GM19452 (cell line): ENCODE results near the gene MMD2.

Experiments
- ATAC-seq: cut with Tn5 transposase; IDR thresholded peaks from one replicate; pipeline ENCODE4 v1.9.1; 2021; ENCODE audit not compliant: unreplicated experiment

The MMD2 gene

DNA sequence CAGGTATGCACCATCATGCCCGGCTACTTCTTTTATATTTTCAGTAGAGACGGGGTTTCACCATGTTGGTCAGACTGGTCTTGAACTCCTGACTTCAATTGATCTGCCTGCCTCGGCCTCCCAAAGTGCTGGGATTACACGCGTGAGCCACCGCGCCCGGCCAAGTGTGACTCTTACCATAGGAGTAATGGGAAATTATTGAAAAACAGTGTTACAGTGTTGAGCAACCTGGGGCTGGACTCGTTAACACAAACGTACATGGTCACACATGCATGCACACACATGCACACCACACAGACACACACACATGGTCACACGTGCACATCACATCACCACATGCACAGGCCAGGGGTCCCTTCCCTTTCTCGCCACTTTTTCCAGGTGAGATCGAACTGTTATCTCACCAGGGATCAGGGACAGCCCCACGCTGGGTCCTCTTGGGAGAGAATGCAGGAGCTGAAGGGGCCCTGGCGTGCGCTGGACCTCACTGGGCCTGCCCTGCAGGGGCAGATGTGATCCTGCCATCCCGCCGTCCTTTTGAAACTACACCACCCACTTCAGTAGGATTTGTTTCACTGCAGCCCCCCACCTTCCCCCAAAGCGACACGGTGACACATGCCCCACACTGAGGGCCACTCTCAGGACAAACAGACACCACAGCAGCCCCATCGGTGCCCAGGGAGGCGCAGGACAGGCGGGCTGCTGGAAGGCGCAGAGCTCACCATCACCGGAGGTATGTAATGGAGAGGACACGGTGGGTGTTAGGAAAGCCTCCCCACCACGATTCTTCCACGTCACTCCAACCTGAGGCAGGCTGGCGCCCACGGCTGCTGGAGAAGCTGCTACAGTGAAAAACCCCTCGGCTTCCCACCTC lies 85.7 kb downstream of the MMD2 start:
- no peak for ATAC-seq

DNA sequence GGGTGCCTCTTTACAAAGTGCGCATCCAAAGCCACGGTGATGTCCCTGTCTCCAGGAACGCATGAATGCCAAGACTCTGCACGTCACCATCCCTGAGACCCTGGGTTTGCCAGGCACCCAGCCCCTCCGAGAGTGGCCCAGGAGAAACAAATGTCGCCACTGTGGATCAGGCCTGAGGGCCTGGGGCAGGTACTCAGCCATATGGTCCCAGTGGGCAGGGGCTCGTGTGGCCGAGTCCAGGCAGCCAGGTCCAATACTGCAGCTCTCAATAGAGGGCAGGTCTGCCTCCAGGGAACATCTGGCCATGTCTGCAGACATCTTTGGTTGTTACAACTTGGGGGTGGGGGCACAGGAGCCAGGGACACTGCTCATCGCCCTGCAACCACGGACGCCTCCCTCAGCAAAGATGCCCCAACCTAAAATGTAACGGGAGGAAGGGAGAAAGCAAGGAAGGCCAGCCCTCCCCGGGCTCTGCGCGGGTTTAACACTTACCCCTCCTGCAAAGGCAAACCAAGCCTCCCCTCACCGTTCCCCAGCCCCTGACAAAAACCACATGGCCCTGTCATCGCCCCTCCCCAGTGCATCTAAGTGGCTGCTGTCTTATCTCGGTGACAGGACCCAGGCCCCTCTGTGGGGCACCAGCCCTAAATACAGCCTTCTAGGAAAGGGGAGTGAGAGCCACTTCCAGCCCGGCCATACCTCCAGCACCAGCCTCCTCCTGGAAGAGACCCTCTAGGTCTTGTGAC lies 86.9 kb downstream of the MMD2 start:
- no peak for ATAC-seq

DNA sequence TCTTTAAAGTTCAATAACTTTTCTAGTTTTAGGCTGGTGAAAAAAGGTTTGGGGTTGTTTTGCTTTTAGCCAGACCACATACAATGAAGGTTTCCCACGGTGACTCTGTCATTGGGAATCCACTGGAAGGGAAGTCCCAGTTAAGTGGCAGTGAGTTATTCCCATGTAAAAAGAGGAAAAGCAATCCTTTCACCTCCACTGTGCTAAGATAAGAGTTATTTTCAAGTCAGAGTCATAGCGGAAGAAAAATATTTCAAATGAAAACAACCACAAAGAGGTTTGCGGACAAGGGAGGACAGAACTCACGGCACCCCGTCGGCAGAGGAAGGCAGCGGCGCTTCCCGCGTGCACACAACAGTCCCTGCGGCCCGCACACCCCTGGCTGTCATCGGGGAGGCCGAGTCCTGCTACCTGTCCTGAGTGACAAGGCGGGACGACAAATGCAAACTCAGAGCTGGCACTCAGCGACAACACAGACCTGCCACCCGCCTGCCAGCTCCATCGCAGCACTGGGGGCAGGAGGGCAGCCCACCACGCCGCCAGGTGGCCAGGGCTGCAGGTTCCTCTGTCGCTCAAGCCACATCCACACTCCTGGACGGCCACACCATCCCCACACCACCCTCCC lies 87.8 kb downstream of the MMD2 start:
- ATAC-seq = no peak

- ATAC-seq = no peak
Measured at GRCh38 chr7:4868493-4868892, 90.5 kb downstream of the MMD2 start.

- ATAC-seq = no peak
Measured at GRCh38 chr7:4866528-4867496, 92.2 kb downstream of the MMD2 start.

- no peak for ATAC-seq
Measured at GRCh38 chr7:4862156-4862555, 96.8 kb downstream of the MMD2 start.

DNA sequence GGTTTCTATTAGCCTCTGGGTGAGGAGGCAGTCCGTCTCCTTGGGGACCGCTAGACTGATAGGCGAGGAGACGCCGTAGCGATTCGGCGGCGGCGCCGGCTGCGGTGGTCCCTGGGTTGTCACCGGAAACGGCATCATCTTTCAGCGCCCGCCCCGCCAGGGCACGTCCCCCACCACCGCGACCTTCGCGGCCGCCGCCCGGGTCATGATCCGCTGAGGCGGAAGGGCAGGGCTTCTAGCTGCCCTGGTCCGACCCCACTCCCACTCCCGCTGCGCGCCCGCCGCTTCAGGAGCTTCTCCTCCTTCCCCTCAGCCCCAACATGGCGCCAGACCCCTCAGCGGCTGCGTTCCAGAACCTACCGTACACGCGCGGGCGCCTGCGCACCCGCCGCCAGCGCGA lies 97.3 kb downstream of the MMD2 start, which contains the start of gene PAPOLB:
Gene PAPOLB (minus strand): TSS at position 358 of the 400 bp plus-strand sequence. CDS start 220 bp downstream, at position 138.
- no peak for ATAC-seq

GRCh38 chr7:4861227-4861626 lies 97.8 kb downstream of the MMD2 start:
- no peak for ATAC-seq

DNA sequence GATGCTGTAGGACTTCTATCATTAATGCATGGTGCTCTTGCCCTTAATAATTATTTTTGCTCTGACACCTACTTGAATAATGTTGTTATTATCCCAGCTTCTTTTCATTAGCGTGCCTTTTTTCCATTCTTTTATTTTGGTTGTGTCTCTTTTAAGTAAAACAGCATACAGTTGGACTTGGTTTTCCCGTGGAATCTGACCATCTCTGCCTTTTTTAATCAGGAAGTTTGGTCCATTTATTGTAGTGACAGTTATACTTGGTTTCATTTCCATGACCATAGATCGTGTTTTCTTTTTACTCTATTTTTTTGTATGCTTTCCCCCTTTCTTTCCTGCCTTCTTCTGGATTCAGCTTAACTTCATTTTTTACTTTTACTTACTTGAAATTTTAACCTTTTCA lies 101.8 kb downstream of the MMD2 start:
- ATAC-seq = no peak

DNA sequence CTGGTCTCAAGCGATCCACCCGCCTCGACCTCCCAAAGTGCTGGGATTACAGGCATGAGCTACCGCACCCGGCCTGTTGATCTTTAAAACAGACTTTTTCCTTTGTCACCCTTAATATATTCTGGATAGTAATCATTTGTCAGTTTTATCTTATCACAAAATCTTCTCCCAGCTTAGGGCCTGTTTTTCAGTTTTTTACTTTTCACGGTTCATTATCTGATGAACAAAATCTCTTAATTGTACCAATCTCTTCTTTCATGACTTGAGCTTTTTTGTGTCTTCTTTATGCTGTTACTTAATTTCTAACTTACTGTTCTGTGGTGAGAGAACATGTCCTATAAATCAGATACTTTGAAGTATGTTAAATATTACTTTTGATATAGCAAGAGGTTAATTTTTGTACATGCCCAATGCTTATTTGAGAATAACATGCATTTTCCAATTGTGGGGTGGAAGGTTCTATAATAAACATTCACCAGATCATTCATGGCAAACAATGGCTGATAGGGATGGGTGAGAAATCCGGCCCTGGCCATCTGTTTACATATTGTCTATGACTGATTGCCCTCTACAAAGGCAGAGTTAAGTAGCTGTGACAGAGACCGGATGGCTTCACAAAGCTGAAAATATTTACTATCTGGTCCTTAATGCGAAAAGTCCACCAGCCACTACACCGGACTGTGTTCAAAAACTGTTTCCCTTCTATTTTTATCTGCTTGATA lies 102.5 kb downstream of the MMD2 start:
- no peak for ATAC-seq
